CD4-positive, alpha-beta T cell treated with Interferon gamma for 1 hour (primary cell): Measurements from ENCODE around the gene SUN1.
"Not testable (repeated sequence)": the region's sequence is repeated elsewhere in the genome, so short reads cannot be mapped to it uniquely, and the experiment has no call there.

Source experiments
- DNase-seq: peaks from one replicate; pipeline ENCODE4 v3.0.0-alpha.2; 2020

SUN1 gene

DNA sequence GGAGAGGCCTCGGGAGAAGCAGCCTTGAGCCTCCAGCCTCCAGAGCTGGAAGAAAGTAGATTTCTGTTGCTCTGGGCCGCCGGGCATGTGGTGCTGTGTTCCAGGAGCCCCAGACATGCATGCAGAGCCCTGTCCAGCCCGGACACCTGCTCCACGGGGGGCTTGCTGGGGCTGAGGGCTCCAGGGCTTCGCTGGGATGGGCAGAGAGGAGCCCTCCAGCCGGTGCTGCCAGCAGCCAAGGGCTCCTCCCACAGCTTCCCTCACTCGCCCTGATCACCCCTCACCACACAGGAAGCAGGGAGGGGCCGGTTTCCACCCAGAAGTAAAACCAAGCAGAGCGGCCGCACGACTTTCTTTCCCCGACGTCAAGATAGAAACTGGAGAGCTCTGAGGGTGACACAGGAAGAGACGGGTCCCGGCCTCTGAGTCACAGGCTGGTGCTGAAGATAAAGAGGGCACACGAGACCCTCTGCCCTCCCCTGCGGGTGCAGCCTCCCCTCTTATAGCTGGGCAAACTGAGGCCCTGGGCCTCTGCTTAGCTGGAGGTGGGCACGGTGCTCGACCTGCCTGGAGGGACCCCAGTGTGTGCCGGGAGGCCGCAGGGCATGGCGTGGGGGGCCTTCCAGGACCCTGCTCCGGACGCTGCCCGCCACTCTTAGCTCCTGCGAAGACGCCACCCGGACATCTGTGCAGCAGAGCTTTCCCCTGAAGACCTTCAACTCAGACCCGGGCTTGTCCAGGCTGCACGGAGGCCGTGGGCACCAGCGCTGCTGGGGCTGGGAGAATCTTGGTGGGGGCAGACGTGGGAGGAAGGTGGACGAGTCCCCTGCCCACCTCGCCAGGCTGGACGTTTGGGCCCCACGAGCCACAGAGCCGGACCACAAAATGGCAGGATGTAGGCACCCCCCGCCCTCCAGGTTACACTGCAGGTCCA lies 91.1 kb downstream of the SUN1 start:
- peak; percentile 90 for DNase-seq

DNA sequence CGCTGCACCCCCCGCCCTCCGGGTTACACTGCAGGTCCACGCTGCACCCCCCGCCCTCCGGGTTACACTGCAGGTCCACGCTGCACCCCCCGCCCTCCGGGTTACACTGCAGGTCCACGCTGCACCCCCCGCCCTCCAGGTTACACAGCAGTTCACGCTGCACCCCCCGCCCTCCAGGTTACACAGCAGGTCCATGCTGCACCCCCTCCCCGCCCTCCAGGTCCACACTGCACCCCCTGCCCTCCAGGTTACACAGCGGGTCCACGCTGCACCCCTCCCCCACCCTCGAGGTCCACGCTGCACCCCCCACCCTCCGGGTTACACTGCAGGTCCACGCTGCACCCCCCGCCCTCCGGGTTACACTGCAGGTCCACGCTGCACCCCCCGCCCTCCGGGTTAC lies 91.8 kb downstream of the SUN1 start:
- DNase-seq = not testable (repeated sequence)
